NCI-H146 treated with DMSO at 0.1 percent for 48 hours (cell line): ENCODE data around the gene LIFR.
"Not testable (repeated sequence)": the region's sequence is repeated elsewhere in the genome, so short reads cannot be mapped to it uniquely, and the experiment has no call there.

Source experiments
- DNase-seq: peaks from one replicate; lab custom pipeline; 2025; ENCODE audit not compliant: unreplicated experiment; lab: John Stamatoyannopoulos, UW

LIFR gene

GRCh38 chr5:38556599-38557307 lies at the start of gene LIFR:
TSS of gene LIFR (minus strand) at chr5:38556646. CDS start at chr5:38530647, 25,999 bp downstream.
- DNase-seq: no peak

- DNase-seq: no peak
Observed at GRCh38 chr5:38605610-38606009, 49.2 kb upstream of the LIFR start.

GRCh38 chr5:38603691-38604090 lies 47.2 kb upstream of the LIFR start:
- DNase-seq: no peak

- DNase-seq: no peak
Observed at GRCh38 chr5:38602641-38603040, 46.2 kb upstream of the LIFR start.

- DNase-seq: no peak
Observed at GRCh38 chr5:38601863-38602298, 45.4 kb upstream of the LIFR start.

GRCh38 chr5:38601133-38601862 lies 44.9 kb upstream of the LIFR start:
- DNase-seq: no peak

GRCh38 chr5:38600329-38601045 lies 44.0 kb upstream of the LIFR start:
- no peak for DNase-seq

- not testable (repeated sequence) for DNase-seq
Observed at GRCh38 chr5:38599751-38600150, 43.3 kb upstream of the LIFR start.

- DNase-seq: no peak
Observed at GRCh38 chr5:38598994-38599617, 42.7 kb upstream of the LIFR start.

GRCh38 chr5:38598296-38598993 lies 42.0 kb upstream of the LIFR start:
- no peak for DNase-seq

- no peak for DNase-seq
Observed at GRCh38 chr5:38596981-38597380, 40.5 kb upstream of the LIFR start.

GRCh38 chr5:38595132-38595745 lies 38.8 kb upstream of the LIFR start:
- DNase-seq: no peak

- DNase-seq: no peak
Observed at GRCh38 chr5:38593959-38594358, 37.5 kb upstream of the LIFR start.

GRCh38 chr5:38591523-38591849 lies 35.0 kb upstream of the LIFR start:
- DNase-seq: no peak

GRCh38 chr5:38590838-38591522 lies 34.5 kb upstream of the LIFR start:
- no peak for DNase-seq

- no peak for DNase-seq
Observed at GRCh38 chr5:38589629-38590028, 33.2 kb upstream of the LIFR start.

- no peak for DNase-seq
Observed at GRCh38 chr5:38585816-38586215, 29.4 kb upstream of the LIFR start.

- DNase-seq: no peak
Observed at GRCh38 chr5:38583500-38583899, 27.1 kb upstream of the LIFR start.

- DNase-seq: no peak
Observed at GRCh38 chr5:38582975-38583319, 26.5 kb upstream of the LIFR start.
